Calu3 (cell line): ENCODE measurements around the gene LHFPL3. TPM values are rescaled to one million over a fixed set of nuclear protein-coding genes. Genes with fewer than 3 reads are reported as not detected.

Experiments used
- BruUV-seq: library from RNA; stranded (reverse); fragments of 400-500 nt; replicated peaks from 2 replicates; lab custom pipeline; 2021; lab: Mats Ljungman, UMichigan
- CTCF ChIA-PET: fragments of 300-600 bp; sonication (Branson Sonifier 250); formaldehyde crosslinking; loops from one replicate; lab custom pipeline; 2022; ENCODE audit warnings: antibody characterized with exemption; lab: Charles Lee
- DNase-seq: peaks from one replicate; pipeline ENCODE4 v3.0.0; 2022
- H3K27ac Mint-ChIP-seq: one replicate; pipeline ENCODE4 v1.8.0; 2022; ENCODE audit warnings: mixed read lengths; ENCODE audit not compliant: unreplicated experiment
- H3K27me3 Mint-ChIP-seq: one replicate; pipeline ENCODE4 v1.8.0; 2022; ENCODE audit warnings: mixed read lengths; ENCODE audit not compliant: unreplicated experiment
- H3K36me3 Mint-ChIP-seq: one replicate; pipeline ENCODE4 v1.8.0; 2022; ENCODE audit warnings: mild to moderate bottlenecking, moderate library complexity, mixed read lengths; ENCODE audit not compliant: insufficient read depth, unreplicated experiment
- H3K4me1 Mint-ChIP-seq: one replicate; pipeline ENCODE4 v1.8.0; 2022; ENCODE audit warnings: mild to moderate bottlenecking, low read depth, mixed read lengths; ENCODE audit not compliant: unreplicated experiment
- H3K4me3 Mint-ChIP-seq: one replicate; pipeline ENCODE4 v1.8.0; 2022; ENCODE audit warnings: mild to moderate bottlenecking, low read depth, moderate library complexity, mixed read lengths; ENCODE audit not compliant: unreplicated experiment
- H3K9me3 Mint-ChIP-seq: one replicate; pipeline ENCODE4 v1.8.0; 2022; ENCODE audit warnings: low read depth, mixed read lengths; ENCODE audit not compliant: unreplicated experiment
- intact Hi-C: fragments of 100-400 bp; cut with micrococcal nuclease; formaldehyde crosslinking; loops from one replicate; pipeline ENCODE4 v1.10.0; 2022; ENCODE audit not compliant: unreplicated experiment
- total RNA-seq: library from RNA; stranded (reverse); gene quantifications from 2 replicates; pipeline ENCODE4 v1.2.3, GENCODE V29; 2022
- TF ChIP-seq, protein P1 (sequence below): fragments of 200-600 bp; IDR thresholded peaks from one replicate; pipeline ENCODE4 v1.8.0; 2022; ENCODE audit warnings: antibody characterized with exemption; ENCODE audit not compliant: unreplicated experiment

The LHFPL3 gene
- total RNA-seq, 1 experiment from 2014 or later = not detected

DNA sequence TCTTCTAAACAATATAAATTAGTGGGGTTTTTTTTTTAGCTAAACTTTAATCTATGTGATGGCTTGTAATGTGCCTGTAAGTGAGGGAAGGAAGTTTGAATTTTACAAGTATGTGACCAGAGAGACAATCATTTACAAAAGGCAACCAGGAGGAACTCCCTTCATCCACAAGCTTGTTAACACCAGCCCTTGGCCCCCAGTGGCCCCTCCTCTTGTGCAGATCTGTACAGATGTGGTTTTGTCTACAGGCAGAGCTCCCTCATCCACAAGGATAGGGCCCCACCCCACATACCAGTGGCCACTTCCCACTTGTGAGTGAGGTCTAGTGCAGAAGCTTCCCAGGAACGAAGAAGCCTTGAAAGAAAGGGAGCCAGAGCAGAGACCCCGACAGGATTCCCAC, 451.5 kb downstream of the LHFPL3 start:
- no peaks in the 10 kb centered on the region for H3K9me3 Mint-ChIP-seq
- no peak for DNase-seq
- TF ChIP-seq, protein P1, sequence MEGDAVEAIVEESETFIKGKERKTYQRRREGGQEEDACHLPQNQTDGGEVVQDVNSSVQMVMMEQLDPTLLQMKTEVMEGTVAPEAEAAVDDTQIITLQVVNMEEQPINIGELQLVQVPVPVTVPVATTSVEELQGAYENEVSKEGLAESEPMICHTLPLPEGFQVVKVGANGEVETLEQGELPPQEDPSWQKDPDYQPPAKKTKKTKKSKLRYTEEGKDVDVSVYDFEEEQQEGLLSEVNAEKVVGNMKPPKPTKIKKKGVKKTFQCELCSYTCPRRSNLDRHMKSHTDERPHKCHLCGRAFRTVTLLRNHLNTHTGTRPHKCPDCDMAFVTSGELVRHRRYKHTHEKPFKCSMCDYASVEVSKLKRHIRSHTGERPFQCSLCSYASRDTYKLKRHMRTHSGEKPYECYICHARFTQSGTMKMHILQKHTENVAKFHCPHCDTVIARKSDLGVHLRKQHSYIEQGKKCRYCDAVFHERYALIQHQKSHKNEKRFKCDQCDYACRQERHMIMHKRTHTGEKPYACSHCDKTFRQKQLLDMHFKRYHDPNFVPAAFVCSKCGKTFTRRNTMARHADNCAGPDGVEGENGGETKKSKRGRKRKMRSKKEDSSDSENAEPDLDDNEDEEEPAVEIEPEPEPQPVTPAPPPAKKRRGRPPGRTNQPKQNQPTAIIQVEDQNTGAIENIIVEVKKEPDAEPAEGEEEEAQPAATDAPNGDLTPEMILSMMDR = no peak
- intact Hi-C loops = no loop called here
- no peak overlapping the region for H3K4me3 Mint-ChIP-seq
- no peaks in the 10 kb centered on the region for H3K4me1 Mint-ChIP-seq
- peaks cover 3% of the 10 kb centered on the region for H3K27me3 Mint-ChIP-seq
- no TSS peak for BruUV-seq
- H3K36me3 Mint-ChIP-seq = no peaks in the 10 kb centered on the region
- no peak overlapping the region for H3K27ac Mint-ChIP-seq
- CTCF ChIA-PET = no interaction called here

DNA sequence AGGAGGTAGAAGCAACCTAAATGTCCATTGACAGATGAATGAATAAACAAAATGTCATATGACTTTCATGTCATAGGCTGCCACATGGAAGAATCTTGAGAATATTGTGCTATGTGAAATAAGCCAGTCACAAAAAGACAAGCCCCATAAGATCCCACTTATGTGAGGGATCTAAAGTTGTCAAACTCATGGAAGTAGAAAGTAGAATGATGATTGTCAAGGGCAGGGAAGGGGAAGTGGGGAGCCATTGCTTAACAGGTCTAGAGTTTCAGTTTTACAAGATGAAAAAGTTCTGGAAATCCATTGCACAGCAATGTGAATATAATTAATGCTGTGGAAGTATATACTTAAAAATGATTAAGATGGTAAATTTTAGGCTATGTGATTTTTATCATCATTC, 456.3 kb downstream of the LHFPL3 start:
- CTCF ChIA-PET = no interaction called here
- intact Hi-C loops = no loop called here
- H3K27ac Mint-ChIP-seq = no peak overlapping the region
- no peaks in the 10 kb centered on the region for H3K36me3 Mint-ChIP-seq
- no peak for DNase-seq
- H3K4me3 Mint-ChIP-seq = no peak overlapping the region
- no peaks in the 10 kb centered on the region for H3K9me3 Mint-ChIP-seq
- TF ChIP-seq, protein P1 = no peak
- H3K4me1 Mint-ChIP-seq = no peaks in the 10 kb centered on the region
- H3K27me3 Mint-ChIP-seq = peaks cover 19% of the 10 kb centered on the region
- BruUV-seq = no TSS peak

DNA sequence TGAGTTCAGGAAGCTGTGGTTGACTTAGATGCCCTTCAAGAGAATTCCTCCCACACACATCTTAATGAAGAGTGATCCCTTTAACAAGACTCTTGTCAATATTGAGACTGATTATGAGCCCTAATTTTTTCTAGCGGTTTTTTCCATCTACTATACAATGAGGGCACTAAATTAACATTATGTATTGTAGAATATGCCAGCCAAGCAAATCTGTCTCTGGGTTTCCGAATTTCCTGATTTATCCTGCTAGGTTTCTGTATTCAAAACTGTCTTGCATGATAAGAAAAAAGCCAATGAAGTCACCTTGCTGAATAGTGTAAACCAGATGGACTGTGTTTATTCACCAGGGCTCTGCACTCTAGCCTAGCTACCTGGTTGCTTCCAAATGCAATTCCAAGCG, 461.4 kb downstream of the LHFPL3 start:
- H3K27ac Mint-ChIP-seq = no peak overlapping the region
- DNase-seq = no peak
- H3K9me3 Mint-ChIP-seq = no peaks in the 10 kb centered on the region
- intact Hi-C loops = loop anchor here (10.0 kb wide), 1 partner anchor 745 kb away; the partner anchor contains the start of gene RINT1
- BruUV-seq = no TSS peak
- TF ChIP-seq, protein P1 = no peak
- H3K4me1 Mint-ChIP-seq = peaks cover 22% of the 10 kb centered on the region
- no peak overlapping the region for H3K4me3 Mint-ChIP-seq
- H3K36me3 Mint-ChIP-seq = no peaks in the 10 kb centered on the region
- CTCF ChIA-PET = no interaction called here
- H3K27me3 Mint-ChIP-seq = peaks cover 16% of the 10 kb centered on the region

GRCh38 chr7:104790440-104790839, 462.0 kb downstream of the LHFPL3 start:
- H3K4me1 Mint-ChIP-seq = peaks cover 22% of the 10 kb centered on the region
- H3K36me3 Mint-ChIP-seq = no peaks in the 10 kb centered on the region
- no TSS peak for BruUV-seq
- no peaks in the 10 kb centered on the region for H3K9me3 Mint-ChIP-seq
- CTCF ChIA-PET = interaction anchor here (0.6 kb wide), 1 partner anchor 1211 kb away, joined by 5 read pairs; no protein-coding TSS in a partner anchor
- peaks cover 10% of the 10 kb centered on the region for H3K27me3 Mint-ChIP-seq
- intact Hi-C loops = loop anchor here (10.0 kb wide), 1 partner anchor 744 kb away; the partner anchor contains the start of gene RINT1
- no peak overlapping the region for H3K27ac Mint-ChIP-seq
- H3K4me3 Mint-ChIP-seq = no peak overlapping the region
- no peak for DNase-seq
- TF ChIP-seq, protein P1 = no peak
